Ishikawa (cell line): Measurements from ENCODE around the gene CCDC187.
A peak's percentile ranks its signal among the peaks of the same experiment; 100 is the strongest.

Experiments used
- CEBPB ChIP-seq: IDR thresholded peaks from 2 replicates; pipeline ENCODE4 v1.6.1; 2012
- CREB1 ChIP-seq: IDR thresholded peaks from 2 replicates; pipeline ENCODE4 v1.6.1; 2012; ENCODE audit warnings: low read depth
- EGR1 ChIP-seq: IDR thresholded peaks from 2 replicates; pipeline ENCODE4 v1.6.1; 2012
- EP300 ChIP-seq: IDR thresholded peaks from 2 replicates; pipeline ENCODE4 v1.6.1; 2012; ENCODE audit warnings: borderline replicate concordance
- FOXM1 ChIP-seq: IDR thresholded peaks from 2 replicates; pipeline ENCODE4 v1.6.1; 2012; ENCODE audit warnings: low read depth, borderline replicate concordance
- MAX ChIP-seq: IDR thresholded peaks from 2 replicates; pipeline ENCODE4 v1.6.1; 2012
- NFIC ChIP-seq: IDR thresholded peaks from 2 replicates; pipeline ENCODE4 v1.6.1; 2012
- RAD21 ChIP-seq: IDR thresholded peaks from 2 replicates; pipeline ENCODE4 v1.6.1; 2012; ENCODE audit warnings: low read depth
- REST ChIP-seq: IDR thresholded peaks from 2 replicates; pipeline ENCODE4 v1.6.1; 2012; ENCODE audit warnings: low read depth, mild to moderate bottlenecking
- TAF1 ChIP-seq: IDR thresholded peaks from 2 replicates; pipeline ENCODE4 v1.6.1; 2012; ENCODE audit warnings: low read depth, mild to moderate bottlenecking
- TCF12 ChIP-seq: IDR thresholded peaks from 2 replicates; pipeline ENCODE4 v1.6.1; 2012; ENCODE audit warnings: low read depth
- TEAD4 ChIP-seq: IDR thresholded peaks from 2 replicates; pipeline ENCODE4 v1.6.1; 2012
- YY1 ChIP-seq: IDR thresholded peaks from 2 replicates; pipeline ENCODE4 v1.6.1; 2012; ENCODE audit warnings: low read depth
- ZBTB7A ChIP-seq: IDR thresholded peaks from 2 replicates; pipeline ENCODE4 v1.6.1; 2012; ENCODE audit warnings: low read depth
- TF ChIP-seq, protein P1 (sequence below): IDR thresholded peaks from 2 replicates; pipeline ENCODE4 v1.6.1; 2012

The CCDC187 gene

DNA sequence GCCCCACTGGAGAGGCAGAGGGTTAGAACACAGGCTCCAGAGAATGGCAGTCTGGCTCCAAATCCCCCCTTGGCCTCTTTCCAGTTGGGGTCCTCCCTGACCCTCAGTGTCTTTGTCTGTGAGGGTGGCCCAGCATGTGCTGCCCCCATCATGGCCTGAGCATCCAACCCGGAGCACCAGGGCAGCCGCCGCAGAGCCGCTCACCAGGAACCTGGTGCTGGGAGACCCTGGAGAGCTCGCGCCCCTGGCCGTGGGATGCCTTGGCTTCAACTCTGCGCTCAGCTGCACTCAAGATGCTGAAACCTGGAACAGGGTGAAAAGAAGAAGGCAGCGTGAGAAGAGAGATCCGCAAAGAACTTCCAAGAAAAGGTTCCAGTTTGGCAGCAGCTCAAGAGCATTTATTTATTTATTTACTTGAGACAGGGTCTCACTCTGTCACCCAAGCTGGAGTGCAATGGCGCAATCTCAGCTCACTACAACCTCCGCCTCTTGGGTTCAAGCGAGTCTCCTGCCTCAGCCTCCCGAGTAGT, 3.8 kb downstream of the CCDC187 start:
- TF ChIP-seq YY1 = no peak
- no peak for TF ChIP-seq TEAD4
- TF ChIP-seq REST = no peak

DNA sequence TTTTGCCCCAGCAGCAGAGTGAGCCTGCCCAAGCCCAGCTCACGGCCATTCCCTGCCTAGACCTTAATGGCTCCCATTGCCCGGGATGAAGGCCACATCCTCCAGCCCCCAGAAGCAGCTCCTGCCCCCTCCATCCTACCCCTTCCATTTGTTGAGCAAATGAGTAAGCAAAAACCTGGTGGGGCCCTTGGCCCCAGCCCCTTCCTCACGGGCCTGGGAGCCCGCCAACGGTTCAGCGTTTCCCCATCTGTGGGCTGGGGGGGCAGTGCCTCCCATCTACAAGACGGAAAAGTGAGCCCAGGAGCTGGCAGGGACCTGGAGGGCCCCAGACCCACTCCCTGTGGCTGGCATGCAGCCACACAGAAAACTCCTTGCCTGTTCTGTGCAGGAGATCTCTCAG, 4.4 kb downstream of the CCDC187 start:
- TF ChIP-seq ZBTB7A (no peak), CEBPB (no peak), TEAD4 (no peak), REST (no peak), EP300 (no peak), CREB1 (no peak), FOXM1 (no peak), TCF12 (no peak), RAD21 (no peak), MAX (no peak), EGR1 (no peak), TAF1 (no peak), YY1 (no peak), NFIC (no peak)
- TF ChIP-seq, protein P1, sequence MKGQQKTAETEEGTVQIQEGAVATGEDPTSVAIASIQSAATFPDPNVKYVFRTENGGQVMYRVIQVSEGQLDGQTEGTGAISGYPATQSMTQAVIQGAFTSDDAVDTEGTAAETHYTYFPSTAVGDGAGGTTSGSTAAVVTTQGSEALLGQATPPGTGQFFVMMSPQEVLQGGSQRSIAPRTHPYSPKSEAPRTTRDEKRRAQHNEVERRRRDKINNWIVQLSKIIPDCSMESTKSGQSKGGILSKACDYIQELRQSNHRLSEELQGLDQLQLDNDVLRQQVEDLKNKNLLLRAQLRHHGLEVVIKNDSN = no peak

DNA sequence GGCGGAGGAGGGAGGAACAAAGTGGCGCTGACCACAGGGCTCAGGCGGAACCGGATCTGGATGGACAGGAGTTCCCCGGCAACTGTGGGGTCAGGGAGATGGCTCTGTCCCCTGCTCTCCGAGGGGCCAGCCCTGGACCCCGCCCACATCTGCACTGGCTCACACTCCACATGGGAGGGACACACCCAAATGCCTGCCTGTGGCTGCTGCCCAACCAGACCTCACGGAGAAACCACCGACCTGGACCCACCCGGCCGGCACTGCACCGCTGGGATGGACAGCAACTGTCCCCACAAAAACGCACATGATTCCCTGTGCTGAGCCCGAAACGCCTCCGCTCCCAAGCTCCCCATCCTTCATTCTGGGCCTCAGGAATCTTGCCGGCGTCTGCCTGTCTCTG, 4.8 kb downstream of the CCDC187 start:
- TF ChIP-seq YY1 (no peak), FOXM1 (no peak), EGR1 (no peak)

DNA sequence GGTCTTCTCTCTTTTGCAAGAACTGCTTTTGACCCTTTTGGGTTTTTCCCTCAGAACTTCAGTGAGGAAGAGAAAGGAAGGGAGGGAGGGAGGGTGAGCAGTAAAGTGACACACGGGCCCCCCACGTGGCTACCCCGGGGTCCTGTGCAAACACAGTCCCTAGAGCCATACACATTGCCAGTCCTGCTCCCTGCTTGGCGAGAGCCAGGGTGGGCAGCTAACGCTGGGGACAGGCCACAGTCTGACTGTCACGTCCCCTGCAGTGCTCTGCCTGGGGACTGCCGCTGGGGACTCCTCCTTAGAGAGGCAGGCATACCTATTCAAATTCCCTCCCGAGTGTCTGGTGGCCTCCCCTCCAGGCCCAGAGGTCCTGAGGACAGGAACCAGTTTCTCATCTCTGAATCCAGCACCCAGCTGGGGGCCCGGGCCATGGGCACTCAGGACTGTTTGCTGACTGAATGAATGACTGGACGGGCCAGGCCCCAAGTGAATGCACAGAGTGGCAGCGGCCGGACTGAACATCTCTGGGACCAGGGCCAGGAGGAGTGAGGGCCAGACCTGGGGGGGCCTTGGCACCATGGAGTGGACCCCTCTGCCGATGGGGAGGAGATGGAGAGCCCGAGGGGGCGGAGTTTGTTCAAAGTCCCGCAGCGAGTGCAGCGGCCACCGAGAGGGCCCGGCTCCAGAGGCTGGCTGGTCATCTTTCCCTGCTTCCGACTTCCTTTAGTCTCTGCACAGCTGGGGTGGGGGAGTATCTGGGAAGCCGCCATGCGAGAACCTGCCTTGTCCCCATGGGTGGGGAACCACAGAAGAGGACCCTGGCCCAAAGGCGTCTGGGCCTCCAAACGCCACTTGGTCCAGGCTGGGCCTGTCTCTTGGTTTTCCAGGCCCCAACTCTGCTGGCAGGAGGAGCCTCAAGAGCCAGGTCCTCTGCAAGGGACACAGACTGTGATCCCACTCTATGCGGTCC, 5.8 kb downstream of the CCDC187 start:
- no peak for TF ChIP-seq REST
- TF ChIP-seq EP300 = no peak
- TF ChIP-seq, protein P1 = no peak
- no peak for TF ChIP-seq NFIC
- TF ChIP-seq YY1 = no peak

DNA sequence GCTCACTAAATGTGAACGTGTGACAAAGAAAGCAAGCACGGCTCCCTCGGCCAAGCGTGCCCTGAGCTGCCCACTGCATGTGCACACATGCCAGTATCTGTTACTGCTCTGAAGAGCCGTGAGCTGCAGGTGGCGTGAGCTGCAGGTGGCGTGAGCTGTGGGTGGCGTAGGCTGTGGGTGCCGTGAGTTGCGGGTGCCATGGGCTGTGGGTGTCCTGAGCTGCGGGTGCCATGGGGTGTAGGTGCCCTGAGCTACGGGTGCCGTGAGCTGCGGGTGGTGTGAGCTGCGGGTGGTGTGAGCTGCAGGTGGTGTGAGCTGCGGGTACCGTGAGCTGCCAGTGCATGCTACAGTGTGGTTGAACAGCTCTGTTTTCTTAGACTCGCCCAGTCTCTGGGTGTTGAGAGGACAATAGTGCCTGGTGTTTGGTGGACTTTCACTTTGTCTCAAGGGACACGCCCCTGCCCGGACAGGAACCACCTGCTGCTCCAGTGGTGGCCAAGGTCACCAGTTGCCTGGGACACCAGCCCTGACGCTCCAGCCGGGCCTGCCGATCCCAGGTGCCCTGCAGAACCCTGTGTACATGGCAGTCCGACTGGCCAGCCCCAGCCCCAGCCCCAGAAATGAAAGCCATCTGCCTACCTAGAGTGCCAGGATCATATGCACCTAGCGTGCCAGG, 6.7 kb downstream of the CCDC187 start:
- TF ChIP-seq TEAD4 = no peak
- TF ChIP-seq FOXM1 = no peak
- no peak for TF ChIP-seq CREB1
- peak; percentile 65; the same call in 1 of the 2 replicates for TF ChIP-seq TCF12
- TF ChIP-seq EP300 = peak; percentile 34; the same call in 1 of the 2 replicates
- TF ChIP-seq NFIC = no peak
- peak; percentile 66 for TF ChIP-seq MAX
